ENCODE data around the gene CCDC24.
A peak's percentile ranks its signal among the peaks of the same experiment; 100 is the strongest.

CCDC24 gene

DNA sequence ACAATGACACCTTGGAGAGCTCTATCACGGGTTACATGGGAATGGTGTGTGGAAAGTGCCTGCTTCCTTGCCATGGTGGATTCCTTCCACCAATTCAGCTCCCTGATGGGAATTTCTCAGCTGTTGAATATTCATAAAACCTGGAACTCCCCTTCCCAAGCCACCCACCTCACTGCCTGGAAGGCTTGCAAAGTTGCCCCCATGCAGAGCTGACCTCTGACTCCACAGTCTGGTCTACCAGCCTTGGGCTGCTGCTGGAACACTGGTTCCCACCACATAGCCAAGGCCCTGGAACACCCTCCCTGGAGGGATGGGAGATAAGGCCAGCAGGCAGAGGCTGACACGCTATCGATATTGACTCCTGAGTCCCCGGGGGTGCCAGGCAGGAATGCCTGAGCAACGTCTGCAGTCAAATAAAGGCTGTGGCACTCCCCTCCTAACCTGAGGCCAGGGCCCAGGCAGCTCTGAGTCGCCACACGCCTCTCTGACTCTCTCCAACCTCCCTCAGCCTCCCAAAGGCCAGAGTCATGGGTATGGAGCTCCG, 8.8 kb downstream of the CCDC24 start:
- DNase-seq = no peak

DNA sequence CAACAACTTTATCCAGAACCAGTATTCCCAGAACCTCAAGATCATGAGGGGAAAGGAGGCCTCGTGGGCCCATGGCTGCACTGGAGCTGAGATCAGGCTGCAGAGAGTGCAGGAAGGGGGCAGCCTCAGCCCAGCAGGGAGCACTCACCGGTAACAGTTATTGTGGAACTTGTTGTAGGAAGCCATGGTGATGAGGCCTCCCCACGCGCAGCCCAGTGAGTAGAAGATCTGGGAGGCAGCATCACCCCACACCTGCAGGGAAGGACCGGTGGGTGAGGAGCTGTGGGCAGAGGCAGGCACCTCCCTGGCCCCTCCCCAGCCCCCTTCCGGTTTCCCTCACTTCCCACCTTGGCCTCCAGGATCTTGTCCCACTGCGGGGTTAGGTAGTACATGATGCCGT, 10.8 kb downstream of the CCDC24 start:
- DNase-seq = no peak

DNA sequence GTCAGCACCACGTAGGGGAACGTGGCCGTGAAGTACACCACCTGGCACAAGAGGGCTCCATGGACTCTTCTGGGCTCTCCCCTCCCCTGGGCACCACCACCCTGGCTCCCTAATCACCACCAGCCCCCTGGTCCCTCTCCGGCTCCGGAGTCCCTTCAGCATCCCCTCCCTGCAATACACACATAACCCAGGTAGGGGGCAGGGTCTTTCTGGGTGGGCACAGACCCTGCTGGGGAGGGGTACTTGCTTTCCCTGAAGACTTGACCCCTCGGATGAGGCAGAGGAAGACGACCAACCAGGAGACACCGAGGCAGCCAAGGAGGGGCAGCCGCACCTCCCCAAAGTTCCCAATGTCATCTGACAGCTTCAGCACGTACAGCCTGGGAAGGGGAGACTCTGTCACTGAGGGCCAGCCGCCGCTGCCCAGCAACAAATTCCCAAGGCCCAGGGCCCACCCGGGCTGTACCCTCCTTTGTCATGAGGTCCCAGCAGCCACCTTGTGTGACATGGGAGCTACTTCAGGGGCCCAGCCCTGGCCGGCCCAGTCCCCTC, 11.3 kb downstream of the CCDC24 start:
- DNase-seq = no peak

DNA sequence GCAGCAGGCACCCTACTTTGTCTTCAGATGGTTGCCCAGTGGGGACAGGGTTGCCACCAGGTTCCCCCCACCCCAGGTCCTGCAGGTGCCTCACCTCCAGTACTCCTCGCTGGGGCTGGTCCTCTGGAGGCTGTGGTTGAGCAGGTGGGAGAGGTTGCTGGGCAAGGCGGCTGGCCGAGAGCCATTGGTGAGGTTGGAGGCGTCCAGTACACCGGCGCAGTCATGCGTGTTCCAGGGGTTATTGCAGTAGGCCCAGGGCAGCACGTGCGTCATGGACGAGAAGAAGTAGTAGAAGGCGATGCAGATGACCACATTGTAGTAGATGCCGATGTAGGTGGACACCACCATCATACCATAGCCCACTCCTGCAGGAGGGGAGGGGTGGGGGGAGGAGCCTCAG, 16.9 kb downstream of the CCDC24 start:
- no peak for DNase-seq

DNA sequence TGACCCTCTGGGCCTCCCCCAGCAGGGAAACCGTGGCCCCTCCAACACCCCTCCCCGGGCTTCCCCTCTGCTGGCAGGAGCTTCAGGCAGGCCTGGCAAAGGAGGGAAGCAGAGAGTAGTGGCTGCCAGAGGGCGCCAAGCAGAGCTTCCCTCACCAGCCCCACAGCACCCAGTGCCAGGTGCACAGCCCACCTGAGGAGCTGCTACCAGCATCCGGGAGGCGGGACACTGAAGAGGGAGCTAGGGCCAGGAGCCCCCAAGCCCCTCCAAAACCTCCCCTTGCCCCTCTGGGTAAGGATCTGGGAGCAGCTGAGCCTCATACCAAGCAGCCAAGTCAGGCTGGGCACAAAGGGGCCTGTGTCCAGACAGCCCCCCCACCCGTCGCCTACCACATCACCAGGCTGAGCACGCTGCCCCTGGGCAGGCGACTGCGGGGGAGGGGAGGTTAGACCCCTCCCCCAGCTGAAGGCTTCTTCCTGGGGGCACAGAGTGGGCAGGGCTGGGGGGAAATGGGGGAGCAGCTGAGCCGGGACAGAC, 19.6 kb downstream of the CCDC24 start:
- DNase-seq = no peak

DNA sequence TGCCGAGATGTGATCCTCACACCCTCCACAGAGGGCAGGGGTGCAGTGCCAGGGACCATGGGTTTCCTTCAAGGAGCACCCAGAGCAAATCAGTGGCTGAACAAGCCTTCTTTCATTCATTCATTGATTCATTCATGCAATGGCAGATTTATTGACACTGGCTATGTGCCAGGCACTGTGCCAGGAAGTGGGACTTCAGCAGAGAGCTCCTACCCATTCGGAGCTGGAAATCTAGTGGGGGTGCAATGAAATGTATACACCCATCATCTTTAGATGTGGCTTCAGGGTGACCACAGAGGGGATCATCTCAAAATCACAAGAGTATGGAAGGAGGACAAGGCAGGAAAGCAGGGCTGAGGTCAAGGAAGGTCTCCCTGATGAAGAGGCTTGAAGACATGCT, 21.0 kb downstream of the CCDC24 start:
- DNase-seq = no peak

DNA sequence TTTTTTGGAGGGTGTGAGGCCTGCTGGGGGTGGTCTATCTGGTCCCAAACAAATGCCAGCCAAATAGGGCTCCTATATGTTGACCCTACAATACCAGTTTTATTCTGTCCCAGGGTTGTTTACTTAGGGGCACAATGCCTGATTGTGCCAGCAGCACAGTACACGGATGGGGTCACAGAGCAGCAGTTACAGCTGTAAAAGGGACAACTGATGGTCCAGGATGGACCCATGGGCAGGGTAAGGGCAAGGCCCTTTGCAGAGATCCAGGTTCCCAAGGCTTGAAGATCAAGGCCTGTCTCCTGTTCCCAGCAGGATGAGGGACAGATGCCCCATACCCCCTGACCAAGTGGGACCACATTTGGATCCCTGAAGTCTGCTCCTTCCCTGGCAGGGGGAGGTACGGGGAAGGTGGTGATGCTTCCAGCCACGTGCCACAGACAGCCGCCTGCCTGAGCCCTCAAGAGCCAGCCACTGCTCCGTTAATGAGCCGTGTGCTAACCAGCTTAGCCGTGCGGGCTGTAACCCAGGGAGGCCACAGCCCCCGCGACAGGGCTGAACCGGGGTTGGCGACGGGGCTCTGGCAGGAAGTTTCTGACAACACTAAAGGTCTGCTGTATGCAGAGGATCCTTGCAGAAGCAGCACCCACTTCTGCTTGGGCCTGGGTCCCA, 21.7 kb downstream of the CCDC24 start:
- DNase-seq = peak in 1 of 6 experiments; percentile 7

DNA sequence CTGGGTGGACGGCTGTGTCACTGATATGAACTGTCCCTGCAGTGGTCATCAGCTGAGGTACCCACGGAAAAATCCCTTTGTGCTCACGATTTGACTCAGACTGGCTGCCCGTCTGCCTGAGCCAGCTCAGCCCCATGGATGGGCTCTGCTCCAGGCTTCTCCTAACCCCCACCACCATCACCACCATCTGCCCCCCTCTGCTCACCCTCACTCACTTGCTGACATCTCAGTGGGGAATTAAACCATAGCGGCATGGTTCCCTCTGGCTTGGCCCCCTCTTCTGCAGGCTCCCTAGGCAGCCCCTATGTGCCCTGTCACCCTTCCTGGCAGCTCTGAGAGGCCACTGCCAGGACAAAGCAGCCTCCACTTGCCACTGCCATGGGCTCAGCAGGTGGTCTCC, 22.6 kb downstream of the CCDC24 start:
- no peak for DNase-seq

DNA sequence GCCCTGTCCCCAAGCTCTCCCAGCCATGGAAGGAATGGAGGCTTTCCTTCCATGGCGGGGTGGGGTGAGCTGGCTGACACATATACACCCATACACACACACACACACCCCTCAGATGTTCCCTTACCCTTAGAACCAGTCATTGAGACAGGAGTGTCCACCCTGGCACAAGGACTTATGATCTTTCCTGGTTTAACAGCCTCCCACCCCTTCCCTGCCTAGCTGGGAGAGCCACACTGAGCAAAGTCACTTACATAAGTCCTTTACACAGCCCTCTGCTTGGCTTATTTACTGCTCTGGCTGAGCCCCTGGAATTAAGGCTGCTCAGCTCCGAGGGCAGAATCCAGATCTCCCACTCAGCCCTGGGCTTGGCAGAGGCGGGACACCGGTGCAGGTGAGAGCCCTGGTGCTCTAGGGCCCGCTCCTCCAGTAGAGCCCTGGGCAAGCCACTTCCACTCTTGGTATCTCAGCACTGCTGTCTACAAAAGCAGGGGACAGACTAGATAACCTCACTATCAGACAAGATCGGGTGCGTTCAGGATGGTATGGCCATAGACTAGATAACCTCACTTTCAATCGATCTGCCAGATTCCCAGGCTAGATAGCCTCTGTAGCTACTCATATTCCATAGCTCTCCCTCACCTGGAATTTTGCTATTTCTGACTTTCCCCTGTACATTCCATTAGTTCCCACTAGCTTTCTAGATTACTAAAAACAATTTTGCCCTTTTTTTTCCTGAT, 23.1 kb downstream of the CCDC24 start:
- DNase-seq = no peak

DNA sequence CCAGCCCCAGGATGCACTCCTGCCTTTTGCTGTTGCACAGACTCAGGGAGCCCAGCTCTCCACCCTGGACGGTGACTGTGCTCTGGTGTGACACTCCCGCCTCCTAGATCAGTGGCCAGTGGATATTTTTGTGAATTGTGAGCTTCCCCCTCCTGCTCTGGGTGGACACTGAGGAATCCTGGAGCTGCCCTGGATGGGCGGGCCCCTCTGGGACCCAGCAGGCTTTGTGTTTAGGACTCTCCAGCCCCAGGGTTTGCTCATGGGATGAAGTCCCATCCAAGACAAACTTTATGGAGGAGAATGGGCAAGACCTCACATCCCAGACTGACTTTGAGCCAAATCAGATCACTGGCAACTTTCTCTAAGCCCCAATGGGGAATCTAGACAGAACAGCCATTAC, 23.8 kb downstream of the CCDC24 start:
- DNase-seq = no peak

DNA sequence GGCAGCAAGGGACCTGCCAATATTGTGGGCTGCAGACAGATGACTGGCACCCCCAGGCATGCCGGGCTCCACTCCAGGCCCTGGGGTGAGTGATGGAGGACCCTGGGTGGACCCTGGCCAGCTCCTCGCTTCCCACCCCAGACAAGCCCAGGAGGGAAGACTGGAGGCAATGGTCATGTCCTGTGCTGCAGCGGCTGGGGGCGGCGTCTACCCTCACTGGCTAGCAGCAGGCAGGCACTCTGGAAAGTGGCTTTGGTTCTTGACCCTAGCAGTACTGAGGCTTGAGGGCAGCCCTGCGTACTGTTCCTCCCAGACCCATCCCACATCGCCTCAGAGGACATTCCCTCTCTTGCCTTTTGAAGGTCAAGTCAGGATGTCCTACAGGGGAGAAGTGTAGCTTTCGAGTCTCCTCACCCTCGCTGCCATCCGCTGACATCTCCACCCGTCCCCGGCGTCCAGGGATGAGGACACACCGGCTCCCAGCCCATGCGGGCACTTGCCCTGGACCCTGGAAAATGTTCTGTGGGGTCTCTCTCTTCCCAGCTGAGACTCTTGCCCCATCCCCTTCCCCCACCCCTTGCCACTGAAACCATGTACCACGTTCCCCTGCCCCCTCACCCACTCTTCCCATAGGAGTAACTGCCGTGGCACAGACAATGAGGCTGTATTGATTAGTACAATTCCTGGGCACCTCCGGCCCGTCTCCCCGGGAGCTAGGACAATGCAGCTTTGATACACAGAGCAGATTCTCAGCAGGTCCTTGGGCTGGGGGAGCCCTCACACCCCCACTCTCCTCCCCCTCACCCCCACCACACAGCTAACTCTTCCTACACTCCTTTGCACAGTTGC, 24.9 kb downstream of the CCDC24 start:
- no peak for DNase-seq

DNA sequence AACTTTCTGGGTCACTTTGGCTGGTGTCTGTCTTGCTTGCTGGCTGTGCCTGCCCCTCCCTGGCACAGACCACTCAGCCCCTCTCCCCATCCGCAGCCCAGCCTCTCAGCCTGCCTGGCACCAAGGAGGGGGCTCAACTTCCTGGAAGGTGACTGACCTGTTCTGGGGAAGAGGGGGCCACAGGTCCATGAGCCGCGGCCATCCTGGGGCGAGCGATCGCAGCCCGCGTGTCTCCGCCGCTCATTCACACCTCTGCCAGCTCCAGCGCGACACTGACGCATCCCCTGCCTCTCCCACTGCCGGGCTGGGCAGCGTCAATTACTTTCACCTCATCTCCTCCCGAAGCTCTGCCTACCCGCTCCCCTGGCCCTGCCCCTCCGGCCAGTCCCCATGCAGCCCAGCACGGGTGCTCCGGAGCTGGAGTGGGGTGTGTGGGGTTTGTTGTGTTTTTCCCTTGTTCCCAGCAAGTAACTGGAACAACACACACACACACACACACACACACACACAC, 25.5 kb downstream of the CCDC24 start:
- no peak for DNase-seq

DNA sequence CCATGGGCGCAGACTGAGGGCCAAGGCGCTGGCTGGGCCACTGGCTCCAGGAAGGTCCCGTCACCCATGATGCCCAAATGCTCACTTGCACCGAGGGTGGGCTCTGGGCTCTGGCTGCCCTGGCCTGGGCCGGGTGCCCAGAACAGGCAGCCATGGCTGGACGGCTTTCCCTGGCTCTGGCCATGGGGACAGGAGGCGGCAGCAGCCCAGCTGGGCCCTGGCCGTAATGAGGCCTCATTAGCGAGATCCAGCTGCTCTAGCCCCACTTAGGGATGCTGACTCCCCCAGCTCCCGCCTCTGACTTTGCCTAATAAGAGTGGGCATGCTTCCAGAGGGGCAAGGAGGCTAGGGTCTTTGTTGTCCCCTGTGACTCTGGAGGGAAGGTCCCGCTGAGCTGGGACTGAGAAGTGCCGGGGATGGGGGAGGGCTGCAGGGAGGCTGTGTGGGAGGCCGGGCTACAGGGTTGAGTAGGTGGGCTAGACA, 28.1 kb downstream of the CCDC24 start:
- no peak for DNase-seq

DNA sequence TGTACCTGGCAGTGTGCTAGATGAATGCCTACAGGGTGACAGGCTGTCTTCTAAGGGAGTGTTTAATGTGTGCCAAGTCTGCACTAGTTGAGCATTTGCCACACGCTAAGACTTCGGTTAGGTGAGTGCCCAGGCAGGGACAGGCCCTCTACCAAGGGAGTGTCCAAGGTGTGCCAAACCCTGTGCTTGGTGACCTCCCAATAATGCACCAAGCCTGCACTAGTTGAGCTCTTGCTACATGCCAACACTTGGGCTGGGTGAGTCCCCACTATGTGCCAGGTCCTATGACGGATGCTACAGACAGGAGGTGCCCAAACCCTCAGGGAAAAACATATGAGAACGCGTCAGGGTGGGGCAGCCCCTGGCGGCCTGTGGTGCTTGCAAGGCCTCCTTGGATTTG, 29.1 kb downstream of the CCDC24 start:
- no peak for DNase-seq

DNA sequence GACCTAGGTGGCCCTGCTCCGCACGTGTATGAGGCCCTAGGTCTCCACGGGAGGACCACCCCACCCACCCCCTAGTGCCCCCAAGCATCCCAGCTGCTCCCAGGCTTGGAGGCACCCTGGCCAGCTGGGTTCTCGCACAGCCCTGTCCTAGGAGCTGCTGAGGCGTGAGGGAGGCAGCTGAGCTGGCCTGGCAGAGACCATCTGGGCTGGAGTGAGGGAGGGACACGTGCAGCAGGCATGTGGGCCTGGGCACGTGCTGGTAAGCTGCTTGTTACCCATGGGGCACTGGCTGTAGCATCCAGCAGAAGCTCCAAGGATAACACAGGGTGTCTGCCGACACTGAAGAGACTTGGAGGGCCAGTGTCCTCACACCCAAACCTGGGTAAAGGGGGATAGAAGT, 29.8 kb downstream of the CCDC24 start:
- DNase-seq = no peak

DNA sequence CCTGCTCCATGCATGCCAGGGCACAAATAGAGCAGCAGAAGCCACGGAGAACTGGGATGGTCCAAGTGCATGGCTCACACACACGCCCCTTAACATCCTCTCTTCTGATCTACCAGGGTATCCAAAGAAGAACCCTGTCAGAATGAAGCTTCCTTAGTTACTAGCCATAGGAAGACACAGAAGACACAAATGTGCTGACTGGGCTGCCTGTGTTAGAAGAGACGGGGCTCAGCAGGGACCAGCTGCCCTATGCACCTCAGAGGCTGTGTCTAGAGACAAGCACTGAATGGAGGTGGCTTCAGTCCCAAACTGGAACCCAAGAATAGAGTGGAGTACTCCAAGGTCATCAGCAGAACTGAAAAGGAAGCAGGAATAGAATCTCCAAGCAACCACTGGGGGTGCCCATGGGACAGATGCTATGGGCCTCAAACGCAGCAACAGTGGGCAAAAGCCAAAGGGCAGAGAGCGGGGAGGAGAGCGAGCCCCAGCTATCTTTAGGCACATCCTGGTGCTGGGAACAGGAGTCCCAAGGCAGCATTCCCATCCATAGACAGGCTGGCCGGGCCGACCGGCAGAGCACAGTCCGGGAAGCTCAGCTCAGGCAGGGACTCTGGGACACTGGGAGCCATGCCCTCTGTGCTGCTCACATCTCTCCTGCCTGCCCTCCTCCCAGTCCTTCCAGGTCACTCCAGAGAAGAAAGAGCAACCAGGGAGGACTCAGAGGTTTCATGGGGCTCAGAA, 30.4 kb downstream of the CCDC24 start:
- no peak for DNase-seq

DNA sequence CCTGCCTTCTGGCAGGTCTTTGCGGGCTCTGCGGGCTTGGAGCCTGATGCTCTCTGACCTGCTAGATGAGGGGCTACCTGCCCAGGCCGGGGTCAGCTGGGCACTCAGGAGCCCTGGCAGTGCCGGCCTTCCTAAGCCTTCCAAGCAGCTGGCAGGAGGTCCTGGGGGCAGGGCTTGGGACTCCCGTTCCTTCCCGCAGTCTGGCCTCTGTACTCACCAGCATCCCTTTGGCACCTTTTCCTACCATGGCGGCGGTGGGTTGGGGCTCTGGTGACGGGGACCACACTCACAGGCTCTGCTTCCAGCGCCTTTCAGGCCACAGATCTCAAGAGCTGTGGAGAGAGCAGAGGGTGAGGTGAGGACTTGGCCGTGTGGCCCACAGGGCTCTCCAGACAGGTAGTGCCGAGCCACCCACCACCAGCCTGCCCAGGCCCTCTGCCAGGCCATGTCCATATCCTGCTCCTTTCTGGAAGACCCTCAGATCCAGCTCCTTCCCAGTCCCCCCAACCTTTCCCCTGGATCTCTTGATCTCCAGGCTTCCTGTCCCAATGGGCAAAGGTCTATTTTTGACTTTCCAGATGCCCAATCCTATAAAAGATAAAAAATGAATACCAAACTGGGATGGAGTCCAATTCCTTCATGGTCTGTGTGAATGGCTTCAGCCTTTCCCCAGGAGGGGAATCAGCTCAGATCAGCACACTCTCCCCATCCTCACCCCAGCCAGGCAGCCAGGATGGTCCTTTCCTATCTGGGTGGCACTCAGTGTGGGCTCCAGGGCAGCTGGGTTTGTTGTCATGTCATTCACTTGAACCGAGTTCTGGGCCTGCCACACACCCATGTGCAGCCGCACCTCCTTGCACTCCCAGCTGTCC, 32.9 kb downstream of the CCDC24 start:
- DNase-seq = no peak

DNA sequence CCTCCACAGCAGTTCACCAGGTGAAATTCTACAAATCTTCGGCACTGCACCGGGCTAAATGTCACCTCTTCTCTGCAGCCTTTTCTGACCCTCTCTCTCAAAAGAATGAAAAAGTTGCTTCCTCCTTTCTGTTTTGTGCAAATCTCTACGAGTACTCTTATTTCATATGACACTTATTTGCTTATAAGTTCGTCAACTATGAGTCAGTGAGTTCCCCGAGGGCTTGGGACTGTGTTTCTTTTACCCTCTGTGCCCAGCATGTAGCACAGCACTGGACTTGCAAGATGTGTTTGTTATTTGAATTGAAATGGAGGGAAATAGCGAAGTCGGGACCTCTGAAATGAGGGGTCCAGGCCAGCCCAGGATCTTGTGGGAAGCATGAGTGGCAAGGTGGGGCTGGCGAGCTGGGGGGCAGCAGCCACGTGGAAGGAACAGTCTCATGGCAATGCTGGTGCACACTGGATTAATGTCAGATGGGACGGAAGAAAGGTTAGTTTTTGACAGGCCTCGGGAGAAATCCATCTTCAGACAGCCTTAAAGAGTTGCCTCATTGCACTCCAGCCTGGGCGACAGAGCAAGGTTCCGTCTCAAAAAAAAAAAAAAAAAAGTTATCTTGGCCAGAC, 33.6 kb downstream of the CCDC24 start:
- DNase-seq = no peak

DNA sequence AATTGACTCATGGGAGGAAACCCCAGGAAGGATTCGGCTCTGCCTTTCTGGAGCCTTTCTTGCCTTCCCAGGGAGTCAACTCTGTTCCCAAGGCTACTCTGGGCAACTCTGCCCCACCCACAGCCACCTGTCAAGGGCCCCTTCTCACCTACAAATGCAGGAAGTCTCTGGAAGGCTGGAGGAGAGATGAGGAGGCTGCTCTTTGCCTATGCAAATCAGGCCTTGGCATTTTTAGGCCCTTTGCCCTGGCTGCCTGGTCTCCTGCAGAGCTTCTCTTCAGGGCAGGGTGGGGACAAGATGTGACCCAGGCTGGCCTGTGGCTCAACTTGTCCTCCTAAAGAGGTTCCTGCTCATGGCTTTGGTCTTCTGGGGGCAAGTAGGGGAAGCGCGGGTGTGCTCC, 34.4 kb downstream of the CCDC24 start:
- DNase-seq = no peak

DNA sequence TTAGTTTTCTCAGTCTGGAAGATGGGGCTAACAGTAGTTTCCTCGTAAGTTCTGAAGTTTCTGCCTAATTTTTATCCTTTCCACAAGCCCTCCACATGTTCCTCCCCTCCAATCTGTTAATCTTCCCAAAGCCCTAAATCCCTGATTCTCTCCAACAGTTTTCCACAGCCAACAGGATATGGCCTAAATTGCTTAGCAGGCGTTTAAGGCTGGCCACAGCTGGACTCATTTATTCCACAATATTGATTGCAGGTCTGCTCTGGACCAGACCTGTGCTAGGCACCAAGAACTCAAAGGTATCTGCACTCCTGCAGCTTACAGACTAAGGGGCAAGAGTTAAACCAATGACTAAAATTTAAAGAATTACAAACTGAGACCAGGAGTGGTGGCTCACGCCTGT, 35.9 kb downstream of the CCDC24 start:
- DNase-seq = no peak

Data from stimulated activated naive CD4-positive, alpha-beta T cell (primary cell).